ENCODE results near the gene PRKD2. TPM values are rescaled to one million over a fixed set of nuclear protein-coding genes. Genes with fewer than 3 reads are reported as not detected.
A peak's percentile ranks its signal among the peaks of the same experiment; 100 is the strongest.

Gene PRKD2
- total RNA-seq, 1 experiment from 2014 or later = 45.4 TPM

DNA sequence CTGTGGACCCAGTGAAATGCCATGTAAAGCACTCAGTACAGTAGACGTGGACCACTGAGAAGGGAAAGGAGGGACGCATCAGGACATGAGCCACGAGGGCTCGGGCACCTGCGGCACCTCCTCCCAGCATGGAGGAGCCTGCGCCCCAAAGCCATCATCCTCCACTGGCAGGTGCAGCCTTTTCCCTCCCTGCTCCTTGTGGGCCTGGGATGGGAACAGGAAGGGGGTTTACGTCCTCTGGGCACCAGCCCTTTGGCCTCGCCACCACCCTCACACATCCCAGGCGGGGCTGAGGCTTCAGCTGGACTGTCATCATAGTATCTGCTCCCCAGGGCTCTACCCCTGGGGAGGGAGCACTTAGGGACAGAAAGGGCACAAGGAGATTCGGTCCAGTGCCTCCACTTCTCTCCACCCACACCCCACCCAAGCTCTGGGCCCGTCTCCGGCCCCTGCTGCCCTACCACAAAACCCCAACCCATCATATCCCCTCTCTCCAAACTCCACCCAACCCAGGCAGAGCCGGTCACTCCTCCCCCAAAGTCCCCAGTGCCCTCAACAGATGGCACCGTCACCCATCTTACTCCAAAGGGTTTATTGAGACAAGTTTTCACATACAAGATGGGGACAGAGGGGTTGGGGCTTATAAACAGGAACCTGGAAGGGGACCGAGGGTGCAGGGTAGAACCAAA lies 2.2 kb upstream of the PRKD2 start:
- CTCF ChIA-PET = no interaction called here
- H3K9me3 Mint-ChIP-seq (ENCODE audit: unreplicated experiment) = no peaks in the 10 kb centered on the region
- H3K4me3 Mint-ChIP-seq (ENCODE audit: unreplicated experiment) = no peak overlapping the region
- no peak overlapping the region for H3K4me3 ChIP-seq (ENCODE audit: low read depth, low read length)
- H3K36me3 Mint-ChIP-seq (ENCODE audit: insufficient read depth, unreplicated experiment) = peaks cover 67% of the 10 kb centered on the region
- peaks cover 5% of the 10 kb centered on the region for H3K36me3 ChIP-seq (ENCODE audit: control insufficient read depth, insufficient read depth, low read length)
- no peak for DNase-seq
- H3K27ac Mint-ChIP-seq (ENCODE audit: unreplicated experiment) = no peak overlapping the region
- POLR2A ChIA-PET = no interaction called here
- TF ChIP-seq, protein P1, sequence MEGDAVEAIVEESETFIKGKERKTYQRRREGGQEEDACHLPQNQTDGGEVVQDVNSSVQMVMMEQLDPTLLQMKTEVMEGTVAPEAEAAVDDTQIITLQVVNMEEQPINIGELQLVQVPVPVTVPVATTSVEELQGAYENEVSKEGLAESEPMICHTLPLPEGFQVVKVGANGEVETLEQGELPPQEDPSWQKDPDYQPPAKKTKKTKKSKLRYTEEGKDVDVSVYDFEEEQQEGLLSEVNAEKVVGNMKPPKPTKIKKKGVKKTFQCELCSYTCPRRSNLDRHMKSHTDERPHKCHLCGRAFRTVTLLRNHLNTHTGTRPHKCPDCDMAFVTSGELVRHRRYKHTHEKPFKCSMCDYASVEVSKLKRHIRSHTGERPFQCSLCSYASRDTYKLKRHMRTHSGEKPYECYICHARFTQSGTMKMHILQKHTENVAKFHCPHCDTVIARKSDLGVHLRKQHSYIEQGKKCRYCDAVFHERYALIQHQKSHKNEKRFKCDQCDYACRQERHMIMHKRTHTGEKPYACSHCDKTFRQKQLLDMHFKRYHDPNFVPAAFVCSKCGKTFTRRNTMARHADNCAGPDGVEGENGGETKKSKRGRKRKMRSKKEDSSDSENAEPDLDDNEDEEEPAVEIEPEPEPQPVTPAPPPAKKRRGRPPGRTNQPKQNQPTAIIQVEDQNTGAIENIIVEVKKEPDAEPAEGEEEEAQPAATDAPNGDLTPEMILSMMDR (IDR thresholded peaks at IDR 0.05; ENCODE audit: insufficient read depth in 1 of 2, low read depth in 1 of 2, low read length in 1 of 2, severe bottlenecking in 1 of 2, unreplicated experiment in 1 of 2) = no peak
- intact Hi-C loops (cut with micrococcal nuclease; ENCODE audit: unreplicated experiment) = no loop called here
- BruUV-seq (replicated peaks) = no TSS peak
- no peaks in the 10 kb centered on the region for H3K9me3 ChIP-seq
- H3K27me3 Mint-ChIP-seq (ENCODE audit: insufficient read depth, unreplicated experiment) = no peaks in the 10 kb centered on the region
- H3K27me3 ChIP-seq (replicated peaks; ENCODE audit: control insufficient read depth, insufficient read depth, low read length) = no peaks in the 10 kb centered on the region
- peaks cover 24% of the 10 kb centered on the region for H3K4me1 ChIP-seq
- peaks cover 19% of the 10 kb centered on the region for H3K4me1 Mint-ChIP-seq (ENCODE audit: low read depth, unreplicated experiment)

DNA sequence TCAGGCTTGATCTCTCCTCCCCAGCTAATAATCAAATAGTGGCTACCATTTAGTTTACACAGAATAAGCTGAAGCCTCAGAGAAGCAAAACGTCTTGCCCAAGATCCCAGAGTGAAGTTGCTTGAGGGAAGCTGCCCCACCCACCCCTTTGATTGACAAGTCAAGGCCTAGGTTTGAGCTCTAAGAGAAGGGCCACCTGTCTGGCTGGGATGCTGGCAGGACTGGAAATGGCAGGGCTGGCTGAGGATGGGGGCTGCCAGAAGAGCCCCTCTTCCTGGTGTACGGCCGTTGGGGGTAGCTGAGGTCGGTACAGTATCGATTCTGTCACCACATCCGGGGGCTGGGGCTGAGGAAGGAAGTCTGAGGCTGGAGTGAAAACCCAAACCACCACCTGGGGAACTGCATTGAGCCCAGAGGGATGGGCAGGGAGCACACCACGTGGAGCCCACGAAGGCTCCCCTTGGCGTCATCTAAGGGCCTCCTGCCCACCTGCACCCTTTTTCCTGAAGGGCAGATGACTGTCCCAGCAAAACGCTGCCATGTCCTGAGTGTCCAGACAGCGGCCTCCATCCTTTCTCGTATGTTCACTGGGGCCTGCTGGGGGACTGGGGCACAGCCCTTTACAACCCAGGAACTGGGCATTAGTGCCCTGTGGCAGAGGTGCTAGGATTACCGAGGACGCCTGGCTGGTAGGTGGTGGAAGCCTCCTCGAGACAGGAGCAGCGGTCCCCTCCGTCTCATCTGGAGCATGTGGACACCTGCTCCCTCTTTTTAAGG lies 1.4 kb upstream of the PRKD2 start:
- no peaks in the 10 kb centered on the region for H3K27me3 Mint-ChIP-seq (ENCODE audit: insufficient read depth, unreplicated experiment)
- Histone ChIP-seq H3K27me3 (replicated peaks; ENCODE audit: control insufficient read depth, insufficient read depth, low read length) (no peaks in the 10 kb centered on the region), H3K4me1 (peaks cover 24% of the 10 kb centered on the region), H3K9me3 (no peaks in the 10 kb centered on the region), H3K36me3 (ENCODE audit: control insufficient read depth, insufficient read depth, low read length) (peaks cover 3% of the 10 kb centered on the region), H3K4me3 (ENCODE audit: low read depth, low read length) (no peak overlapping the region)
- POLR2A ChIA-PET = interaction anchor here (0.6 kb wide), 1 partner anchor 1392 kb away, joined by 3 read pairs; the partner anchor contains the start of gene PLA2G4C
- no TSS peak for BruUV-seq (replicated peaks)
- H3K27ac Mint-ChIP-seq (ENCODE audit: unreplicated experiment) = peak overlapping the region; percentile 95
- TF ChIP-seq, protein P1 (IDR thresholded peaks at IDR 0.05; ENCODE audit: insufficient read depth in 1 of 2, low read depth in 1 of 2, low read length in 1 of 2, severe bottlenecking in 1 of 2, unreplicated experiment in 1 of 2) = no peak
- peak in 1 of 2 experiments; percentile 49 for DNase-seq
- peak overlapping the region; percentile 99 for H3K4me3 Mint-ChIP-seq (ENCODE audit: unreplicated experiment)
- CTCF ChIA-PET = interaction anchor here (1.0 kb wide), 2 partner anchors 13 to 123 kb away, joined by 3 read pairs; no protein-coding TSS in a partner anchor
- H3K9me3 Mint-ChIP-seq (ENCODE audit: unreplicated experiment) = no peaks in the 10 kb centered on the region
- peaks cover 68% of the 10 kb centered on the region for H3K36me3 Mint-ChIP-seq (ENCODE audit: insufficient read depth, unreplicated experiment)
- intact Hi-C loops (cut with micrococcal nuclease; ENCODE audit: unreplicated experiment) = no loop called here
- H3K4me1 Mint-ChIP-seq (ENCODE audit: low read depth, unreplicated experiment) = peaks cover 19% of the 10 kb centered on the region

DNA sequence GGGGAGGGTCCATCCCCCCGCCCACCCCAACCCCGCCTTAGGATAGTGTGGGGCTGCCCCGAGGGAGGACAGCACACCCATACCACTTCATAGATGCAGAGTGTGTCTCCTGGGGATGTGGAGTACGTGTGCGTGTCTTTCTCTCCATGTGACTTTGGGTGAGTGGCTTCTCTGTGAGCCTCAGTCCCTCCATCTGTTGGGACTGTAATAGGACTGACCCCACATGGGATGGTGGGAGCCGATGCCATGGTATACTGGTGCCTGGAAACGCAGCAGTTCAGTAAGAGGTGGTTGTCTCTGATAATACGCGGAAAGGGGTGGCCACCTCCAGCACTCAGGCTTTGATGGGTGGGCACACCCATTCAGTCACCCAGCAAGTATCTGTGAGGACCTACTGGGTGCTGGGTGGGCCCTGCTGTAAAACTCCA lies 816 bp upstream of the PRKD2 start:
- POLR2A ChIA-PET = no interaction called here
- CTCF ChIA-PET = interaction anchor here (1.0 kb wide), 2 partner anchors 14 to 123 kb away, joined by 3 read pairs; no protein-coding TSS in a partner anchor
- Histone ChIP-seq H3K4me3 (ENCODE audit: low read depth, low read length) (peak overlapping the region; percentile 88), H3K4me1 (peaks cover 24% of the 10 kb centered on the region), H3K27me3 (replicated peaks; ENCODE audit: control insufficient read depth, insufficient read depth, low read length) (no peaks in the 10 kb centered on the region), H3K9me3 (no peaks in the 10 kb centered on the region), H3K36me3 (ENCODE audit: control insufficient read depth, insufficient read depth, low read length) (peaks cover 3% of the 10 kb centered on the region; the same call in 1 of the 2 replicates)
- DNase-seq = no peak
- H3K27me3 Mint-ChIP-seq (ENCODE audit: insufficient read depth, unreplicated experiment) = no peaks in the 10 kb centered on the region
- intact Hi-C loops (cut with micrococcal nuclease; ENCODE audit: unreplicated experiment) = no loop called here
- H3K27ac Mint-ChIP-seq (ENCODE audit: unreplicated experiment) = peak overlapping the region; percentile 95
- BruUV-seq (replicated peaks) = no TSS peak
- TF ChIP-seq, protein P1 (IDR thresholded peaks at IDR 0.05; ENCODE audit: insufficient read depth in 1 of 2, low read depth in 1 of 2, low read length in 1 of 2, severe bottlenecking in 1 of 2, unreplicated experiment in 1 of 2) = no peak
- no peaks in the 10 kb centered on the region for H3K9me3 Mint-ChIP-seq (ENCODE audit: unreplicated experiment)
- H3K36me3 Mint-ChIP-seq (ENCODE audit: insufficient read depth, unreplicated experiment) = peaks cover 63% of the 10 kb centered on the region
- peak overlapping the region; percentile 99 for H3K4me3 Mint-ChIP-seq (ENCODE audit: unreplicated experiment)
- H3K4me1 Mint-ChIP-seq (ENCODE audit: low read depth, unreplicated experiment) = peaks cover 19% of the 10 kb centered on the region
